Measurements from ENCODE around the gene AAGAB. TPM values are rescaled to one million over a fixed set of nuclear protein-coding genes. Genes with fewer than 3 reads are reported as not detected.

Gene AAGAB
- total RNA-seq, 1 donor from 2014 or later = 13.6 TPM

DNA sequence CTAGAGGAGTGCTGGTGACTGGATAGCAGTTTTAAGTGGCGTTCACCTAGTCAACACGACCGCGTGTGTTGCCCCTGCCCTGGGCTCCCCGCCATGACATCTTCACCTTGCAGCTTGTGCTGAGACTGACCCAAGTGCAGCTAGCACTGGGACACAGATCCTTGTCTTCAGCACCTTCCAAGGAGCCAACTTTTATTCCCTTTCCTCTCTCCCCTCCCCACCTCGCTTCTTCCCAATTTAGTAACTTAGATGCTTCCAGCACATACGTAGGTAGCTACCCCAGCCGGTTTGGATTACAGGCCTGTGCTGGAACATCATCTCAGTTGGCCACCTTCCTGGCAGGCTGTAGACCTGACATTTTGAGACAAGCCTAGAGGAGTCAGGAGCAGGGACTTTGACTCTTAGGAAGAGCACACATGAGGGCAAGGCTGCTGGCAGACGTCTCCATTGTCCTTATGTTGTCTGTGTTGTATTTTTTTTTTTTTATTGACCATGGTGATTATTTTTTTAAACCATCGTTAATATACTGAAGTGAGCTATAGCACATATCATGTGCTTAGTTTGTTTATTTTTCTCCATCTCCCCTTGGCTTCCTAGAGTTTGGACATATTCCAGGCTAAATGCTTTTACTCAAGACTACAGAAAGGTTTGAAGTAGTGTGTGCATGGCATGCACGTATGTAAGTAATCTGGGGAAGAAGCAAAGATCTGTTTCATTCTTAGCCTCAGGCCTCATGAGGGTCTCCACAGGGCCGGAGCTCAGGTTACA lies 61.1 kb downstream of the AAGAB start:
- Histone ChIP-seq H3K27me3 (ENCODE audit: control insufficient read depth in 3 of 3, insufficient read depth in 3 of 3, low read length in 3 of 3) (no peaks in the 10 kb centered on the region), H3K9me3 (ENCODE audit: control insufficient read depth in 3 of 3, low read length in 3 of 3) (no peaks in the 10 kb centered on the region), H3K27ac (ENCODE audit: low read depth, low read length) (peak overlapping the region; percentile 90), H3K4me1 (ENCODE audit: control insufficient read depth in 3 of 3, insufficient read depth in 3 of 3, low read length in 3 of 3) (peaks cover 81 to 97% (median 82%) of the 10 kb centered on the region in 3 donors), H3K4me3 (ENCODE audit: low read length in 3 of 3) (peak overlapping the region in 1 of 3 donors; percentile 14), H3K9ac (ENCODE audit: low read depth in 1 of 3, low read length in 3 of 3) (peak overlapping the region; percentile 40 to 61 (median 43)), H3K36me3 (ENCODE audit: control insufficient read depth in 3 of 3, insufficient read depth in 3 of 3, low read length in 3 of 3) (peaks cover 5 to 27% (median 20%) of the 10 kb centered on the region in 3 donors)

DNA sequence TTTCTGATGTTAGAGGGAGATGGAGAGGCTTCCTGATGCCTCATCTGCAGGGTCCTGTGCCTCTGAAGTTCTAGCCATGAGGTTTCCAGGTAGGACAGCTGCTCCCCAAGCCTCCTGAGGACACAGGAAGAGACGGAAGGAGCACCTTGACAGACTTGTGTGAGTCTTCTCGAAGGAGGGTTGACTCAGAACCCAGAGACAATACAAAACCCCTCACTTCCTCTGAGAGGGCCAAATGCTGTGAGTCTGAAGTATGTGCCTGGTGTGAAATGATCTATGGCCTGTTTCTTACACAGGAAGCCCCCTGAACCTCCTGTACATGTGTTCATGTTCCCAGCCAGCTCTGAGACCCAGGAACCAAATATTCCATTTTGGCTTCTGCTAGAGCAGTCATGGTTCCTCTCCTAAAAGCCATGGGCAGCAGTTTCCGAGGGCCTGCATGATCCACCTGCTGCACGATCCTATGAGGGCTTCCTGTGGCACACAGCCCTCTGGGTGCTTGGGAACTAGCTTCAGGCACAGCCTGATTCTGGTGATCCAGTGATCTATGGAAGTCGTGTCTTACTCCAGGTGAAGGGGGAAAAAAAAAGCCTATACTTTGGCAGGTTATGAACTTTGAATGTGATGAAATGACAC lies 62.2 kb downstream of the AAGAB start:
- Histone ChIP-seq H3K27me3 (ENCODE audit: control insufficient read depth in 3 of 3, insufficient read depth in 3 of 3, low read length in 3 of 3) (no peaks in the 10 kb centered on the region), H3K9me3 (ENCODE audit: control insufficient read depth in 3 of 3, low read length in 3 of 3) (no peaks in the 10 kb centered on the region), H3K27ac (ENCODE audit: low read depth, low read length) (peak overlapping the region; percentile 90), H3K36me3 (ENCODE audit: control insufficient read depth in 3 of 3, insufficient read depth in 3 of 3, low read length in 3 of 3) (peaks cover 14 to 35% (median 28%) of the 10 kb centered on the region in 3 donors), H3K4me1 (ENCODE audit: control insufficient read depth in 3 of 3, insufficient read depth in 3 of 3, low read length in 3 of 3) (peaks cover 84 to 97% (median 88%) of the 10 kb centered on the region in 3 donors), H3K4me3 (ENCODE audit: low read length in 3 of 3) (no peak overlapping the region), H3K9ac (ENCODE audit: low read depth in 1 of 3, low read length in 3 of 3) (peak overlapping the region in 2 of 3 donors; percentile 29 to 61)

DNA sequence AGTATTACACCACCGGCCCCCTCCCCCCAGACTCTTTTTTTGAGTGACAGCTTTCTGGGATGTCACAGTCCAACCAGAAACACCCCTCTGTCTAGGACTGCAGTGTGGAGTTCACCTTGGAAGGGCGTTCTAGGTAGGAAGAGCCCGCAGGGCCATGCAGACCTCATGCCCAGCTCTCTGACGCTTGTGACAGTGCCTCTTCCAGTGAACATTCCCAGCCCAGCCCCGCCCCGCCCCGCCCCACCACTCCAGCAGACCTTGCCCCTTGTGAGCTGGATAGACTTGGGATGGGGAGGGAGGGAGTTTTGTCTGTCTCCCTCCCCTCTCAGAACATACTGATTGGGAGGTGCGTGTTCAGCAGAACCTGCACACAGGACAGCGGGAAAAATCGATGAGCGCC lies 63.6 kb downstream of the AAGAB start:
- Histone ChIP-seq H3K4me3 (ENCODE audit: low read length in 3 of 3) (no peak overlapping the region), H3K9ac (ENCODE audit: low read depth in 1 of 3, low read length in 3 of 3) (no peak overlapping the region), H3K9me3 (ENCODE audit: control insufficient read depth in 3 of 3, low read length in 3 of 3) (no peaks in the 10 kb centered on the region), H3K27ac (ENCODE audit: low read depth, low read length) (peak overlapping the region; percentile 90), H3K4me1 (ENCODE audit: control insufficient read depth in 3 of 3, insufficient read depth in 3 of 3, low read length in 3 of 3) (peaks cover 92 to 97% (median 96%) of the 10 kb centered on the region in 3 donors), H3K27me3 (ENCODE audit: control insufficient read depth in 3 of 3, insufficient read depth in 3 of 3, low read length in 3 of 3) (no peaks in the 10 kb centered on the region), H3K36me3 (ENCODE audit: control insufficient read depth in 3 of 3, insufficient read depth in 3 of 3, low read length in 3 of 3) (peaks cover 16 to 37% (median 34%) of the 10 kb centered on the region in 3 donors)

DNA sequence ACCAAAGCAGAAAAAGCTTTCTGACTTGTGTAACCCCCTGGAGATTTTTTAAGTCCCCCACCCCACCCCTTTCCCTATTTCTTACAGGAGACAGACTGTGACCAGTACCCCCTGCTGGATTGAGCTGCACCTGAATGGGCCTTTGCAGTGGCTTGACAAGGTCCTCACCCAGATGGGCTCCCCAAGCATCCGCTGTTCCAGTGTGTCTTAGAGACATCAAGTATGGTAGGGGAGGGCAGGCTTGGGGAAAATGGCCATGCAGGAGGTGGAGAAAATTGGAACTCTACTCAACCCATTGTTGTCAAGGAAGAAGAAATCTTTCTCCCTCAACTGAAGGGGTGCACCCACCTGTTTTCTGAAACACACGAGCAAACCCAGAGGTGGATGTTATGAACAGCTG lies 64.1 kb downstream of the AAGAB start:
- peaks cover 16 to 37% (median 36%) of the 10 kb centered on the region in 3 donors for H3K36me3 ChIP-seq (ENCODE audit: control insufficient read depth in 3 of 3, insufficient read depth in 3 of 3, low read length in 3 of 3)
- H3K27ac ChIP-seq (ENCODE audit: low read depth, low read length) = peak overlapping the region; percentile 90
- H3K9me3 ChIP-seq (ENCODE audit: control insufficient read depth in 3 of 3, low read length in 3 of 3) = no peaks in the 10 kb centered on the region
- H3K4me3 ChIP-seq (ENCODE audit: low read length in 3 of 3) = no peak overlapping the region
- H3K9ac ChIP-seq (ENCODE audit: low read depth in 1 of 3, low read length in 3 of 3) = peak overlapping the region; percentile 17 to 68 (median 48)
- peaks cover 95 to 98% (median 96%) of the 10 kb centered on the region in 3 donors for H3K4me1 ChIP-seq (ENCODE audit: control insufficient read depth in 3 of 3, insufficient read depth in 3 of 3, low read length in 3 of 3)
- no peaks in the 10 kb centered on the region for H3K27me3 ChIP-seq (ENCODE audit: control insufficient read depth in 3 of 3, insufficient read depth in 3 of 3, low read length in 3 of 3)

DNA sequence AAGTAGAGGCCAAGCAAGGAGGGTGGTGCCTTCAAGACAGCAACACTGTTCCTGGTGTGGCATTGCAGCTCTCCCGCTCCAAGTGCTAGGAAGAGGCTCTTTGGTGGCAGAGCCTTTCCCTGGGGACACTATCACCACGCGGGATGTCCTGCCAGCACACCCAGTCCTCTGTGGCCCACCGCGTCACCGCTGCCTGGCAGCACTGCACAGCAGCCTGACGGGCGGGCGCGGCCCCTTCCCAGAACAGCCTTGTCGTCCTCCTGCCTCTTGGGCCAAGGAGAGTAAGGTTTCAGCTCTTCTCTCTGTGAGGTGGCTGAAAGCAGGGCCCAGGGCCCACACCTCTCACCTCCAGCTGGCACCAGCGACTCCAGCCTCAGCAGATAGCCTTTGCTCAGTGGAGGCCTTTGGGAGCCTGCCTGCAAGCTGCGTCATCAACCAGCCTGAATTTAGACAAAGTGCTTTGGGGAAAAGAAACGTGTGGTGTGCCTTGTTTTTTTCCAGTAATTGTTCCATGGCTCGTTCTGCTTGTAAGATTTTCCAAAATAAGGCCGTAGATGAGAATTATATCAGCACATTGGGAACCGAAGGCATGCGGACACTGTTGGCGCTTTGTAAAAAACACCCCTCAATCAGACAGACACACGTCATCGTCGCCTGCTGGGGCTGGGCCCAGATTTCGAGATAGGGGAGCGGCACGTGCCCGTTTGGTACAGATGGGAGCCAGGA lies 65.0 kb downstream of the AAGAB start:
- H3K4me1 ChIP-seq (ENCODE audit: control insufficient read depth in 3 of 3, insufficient read depth in 3 of 3, low read length in 3 of 3) = peaks cover 95 to 98% (median 96%) of the 10 kb centered on the region in 3 donors

DNA sequence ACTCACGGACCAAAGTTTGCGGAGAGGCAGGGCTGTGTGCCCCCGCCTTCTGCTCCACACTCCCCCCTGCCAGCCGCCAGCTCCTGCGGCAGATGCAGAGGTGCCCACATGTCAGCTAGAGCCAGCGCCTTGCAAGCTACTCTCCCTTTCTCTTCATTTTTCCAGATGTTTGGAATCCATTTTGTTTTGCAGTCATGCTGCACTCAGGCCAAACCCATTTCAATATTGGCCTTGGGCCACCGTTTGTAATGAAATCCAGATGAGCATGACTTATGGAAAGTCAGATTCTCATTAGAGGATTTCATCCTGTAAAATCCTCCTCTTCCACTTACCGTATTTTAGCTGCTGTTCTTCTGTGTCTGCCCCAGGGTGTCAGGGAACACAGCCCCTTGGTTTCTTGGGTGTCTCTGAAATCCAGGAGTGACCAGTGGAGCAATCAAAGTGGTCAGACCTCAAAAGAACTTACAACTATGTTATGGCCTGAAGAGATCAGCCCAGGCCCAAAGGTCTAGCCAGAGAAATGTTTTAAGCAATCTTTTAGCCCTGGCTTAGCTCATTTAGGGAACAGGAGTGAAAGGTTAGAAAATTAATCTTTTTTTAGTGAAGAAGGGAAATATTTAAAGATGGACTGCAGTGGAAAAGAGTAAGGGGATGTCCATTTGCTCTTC lies 65.8 kb downstream of the AAGAB start:
- H3K9ac ChIP-seq (ENCODE audit: low read depth in 1 of 3, low read length in 3 of 3) = peak overlapping the region; percentile 25 to 68 (median 48)

More for the DNA sequence above, 65.0 kb downstream of the AAGAB start:
- Histone ChIP-seq H3K4me3 (ENCODE audit: low read length in 3 of 3) (peak overlapping the region in 2 of 3 donors; percentile 10 to 41), H3K36me3 (ENCODE audit: control insufficient read depth in 3 of 3, insufficient read depth in 3 of 3, low read length in 3 of 3) (peaks cover 23 to 43% (median 42%) of the 10 kb centered on the region in 3 donors), H3K27ac (ENCODE audit: low read depth, low read length) (peak overlapping the region; percentile 90), H3K27me3 (ENCODE audit: control insufficient read depth in 3 of 3, insufficient read depth in 3 of 3, low read length in 3 of 3) (no peaks in the 10 kb centered on the region), H3K9me3 (ENCODE audit: control insufficient read depth in 3 of 3, low read length in 3 of 3) (no peaks in the 10 kb centered on the region), H3K9ac (ENCODE audit: low read depth in 1 of 3, low read length in 3 of 3) (peak overlapping the region; percentile 25 to 68 (median 48))

DNA sequence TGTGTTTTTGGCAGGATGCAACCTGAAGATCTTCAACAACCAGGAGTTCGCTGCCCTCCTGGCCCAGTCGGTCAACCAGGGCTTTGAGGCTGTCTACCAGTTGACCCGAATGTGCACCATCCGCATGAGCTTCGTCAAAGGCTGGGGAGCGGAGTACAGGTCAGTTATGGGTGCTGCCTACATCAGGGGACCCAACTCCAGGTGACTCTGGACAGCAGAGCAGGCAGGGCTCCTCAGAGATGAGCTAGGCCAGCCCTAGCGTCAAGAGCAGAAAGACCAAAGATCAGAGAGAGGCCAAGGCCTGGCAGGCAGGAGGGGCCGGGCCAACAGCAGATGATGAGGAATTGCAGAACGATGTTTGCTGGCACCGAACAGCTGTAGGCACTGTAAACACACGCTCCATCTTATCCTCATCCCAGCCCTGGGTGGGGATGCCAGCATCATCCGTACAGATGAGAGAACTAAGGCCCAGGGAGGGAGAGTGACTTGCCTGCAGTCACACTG lies 67.1 kb downstream of the AAGAB start:
- Histone ChIP-seq H3K36me3 (ENCODE audit: control insufficient read depth in 3 of 3, insufficient read depth in 3 of 3, low read length in 3 of 3) (peaks cover 29 to 46% (median 45%) of the 10 kb centered on the region in 3 donors), H3K9ac (ENCODE audit: low read depth in 1 of 3, low read length in 3 of 3) (peak overlapping the region in 2 of 3 donors; percentile 13 to 73), H3K27me3 (ENCODE audit: control insufficient read depth in 3 of 3, insufficient read depth in 3 of 3, low read length in 3 of 3) (no peaks in the 10 kb centered on the region), H3K9me3 (ENCODE audit: control insufficient read depth in 3 of 3, low read length in 3 of 3) (no peaks in the 10 kb centered on the region), H3K4me1 (ENCODE audit: control insufficient read depth in 3 of 3, insufficient read depth in 3 of 3, low read length in 3 of 3) (peaks cover 82 to 95% (median 87%) of the 10 kb centered on the region in 3 donors), H3K27ac (ENCODE audit: low read depth, low read length) (peak overlapping the region; percentile 90), H3K4me3 (ENCODE audit: low read length in 3 of 3) (peak overlapping the region in 2 of 3 donors; percentile 19 to 22)

More for the DNA sequence above, 65.8 kb downstream of the AAGAB start:
- peaks cover 91 to 99% (median 95%) of the 10 kb centered on the region in 3 donors for H3K4me1 ChIP-seq (ENCODE audit: control insufficient read depth in 3 of 3, insufficient read depth in 3 of 3, low read length in 3 of 3)
- peak overlapping the region; percentile 90 for H3K27ac ChIP-seq (ENCODE audit: low read depth, low read length)
- H3K4me3 ChIP-seq (ENCODE audit: low read length in 3 of 3) = peak overlapping the region in 1 of 3 donors; percentile 41
- H3K36me3 ChIP-seq (ENCODE audit: control insufficient read depth in 3 of 3, insufficient read depth in 3 of 3, low read length in 3 of 3) = peaks cover 26 to 48% (median 45%) of the 10 kb centered on the region in 3 donors
- H3K9me3 ChIP-seq (ENCODE audit: control insufficient read depth in 3 of 3, low read length in 3 of 3) = no peaks in the 10 kb centered on the region
- H3K27me3 ChIP-seq (ENCODE audit: control insufficient read depth in 3 of 3, insufficient read depth in 3 of 3, low read length in 3 of 3) = no peaks in the 10 kb centered on the region

DNA sequence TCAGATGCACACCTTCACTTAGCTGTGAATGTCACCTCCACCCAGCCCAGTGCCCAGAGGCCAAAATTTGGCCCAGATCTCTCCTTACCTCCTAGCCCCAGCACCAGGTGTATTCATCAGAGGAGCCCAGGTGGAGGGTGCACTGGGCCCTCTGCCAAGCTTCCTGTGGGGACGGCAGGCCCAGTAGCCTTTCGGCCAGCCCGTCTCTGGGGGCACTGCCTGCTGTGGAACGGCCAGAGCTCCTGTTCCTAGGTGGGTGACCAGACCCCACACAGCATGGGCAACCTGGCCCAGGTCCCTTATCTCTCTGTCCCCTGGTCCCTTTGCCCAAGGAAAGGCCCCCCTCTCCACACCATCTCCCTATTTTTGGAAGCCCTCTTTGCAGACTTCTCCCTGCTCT lies 67.8 kb downstream of the AAGAB start:
- Histone ChIP-seq H3K4me3 (ENCODE audit: low read length in 3 of 3) (peak overlapping the region in 1 of 3 donors; percentile 52), H3K27me3 (ENCODE audit: control insufficient read depth in 3 of 3, insufficient read depth in 3 of 3, low read length in 3 of 3) (no peaks in the 10 kb centered on the region), H3K4me1 (ENCODE audit: control insufficient read depth in 3 of 3, insufficient read depth in 3 of 3, low read length in 3 of 3) (peaks cover 76 to 87% (median 80%) of the 10 kb centered on the region in 3 donors), H3K9me3 (ENCODE audit: control insufficient read depth in 3 of 3, low read length in 3 of 3) (no peaks in the 10 kb centered on the region), H3K9ac (ENCODE audit: low read depth in 1 of 3, low read length in 3 of 3) (peak overlapping the region in 2 of 3 donors; percentile 42 to 73), H3K36me3 (ENCODE audit: control insufficient read depth in 3 of 3, insufficient read depth in 3 of 3, low read length in 3 of 3) (peaks cover 35 to 47% (median 41%) of the 10 kb centered on the region in 3 donors), H3K27ac (ENCODE audit: low read depth, low read length) (peak overlapping the region; percentile 90)

DNA sequence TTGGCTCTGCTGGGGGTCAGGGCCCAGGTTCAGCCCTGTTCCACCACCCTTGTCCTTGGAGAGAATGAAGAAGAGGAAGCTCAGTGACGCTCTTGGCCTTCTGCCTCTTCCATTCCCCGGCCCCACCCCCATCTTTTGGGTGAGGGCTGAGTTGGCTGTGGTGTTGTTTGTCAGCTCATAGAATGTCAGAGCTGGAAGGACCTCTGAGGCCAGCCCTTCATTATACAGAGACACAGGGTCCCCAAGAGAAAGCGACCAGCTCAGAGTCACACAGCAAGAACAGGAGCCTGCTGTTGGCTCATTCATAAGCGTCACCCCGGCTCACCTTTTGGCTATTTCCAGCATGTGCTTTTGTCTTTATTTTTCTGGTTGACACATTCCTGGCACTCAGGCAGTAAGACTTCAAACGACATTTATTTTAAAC lies 68.2 kb downstream of the AAGAB start:
- peak overlapping the region in 2 of 3 donors; percentile 42 to 73 for H3K9ac ChIP-seq (ENCODE audit: low read depth in 1 of 3, low read length in 3 of 3)
- peaks cover 34 to 43% (median 39%) of the 10 kb centered on the region in 3 donors for H3K36me3 ChIP-seq (ENCODE audit: control insufficient read depth in 3 of 3, insufficient read depth in 3 of 3, low read length in 3 of 3)
- H3K27ac ChIP-seq (ENCODE audit: low read depth, low read length) = peak overlapping the region; percentile 90
- H3K9me3 ChIP-seq (ENCODE audit: control insufficient read depth in 3 of 3, low read length in 3 of 3) = no peaks in the 10 kb centered on the region
- H3K27me3 ChIP-seq (ENCODE audit: control insufficient read depth in 3 of 3, insufficient read depth in 3 of 3, low read length in 3 of 3) = no peaks in the 10 kb centered on the region
- H3K4me1 ChIP-seq (ENCODE audit: control insufficient read depth in 3 of 3, insufficient read depth in 3 of 3, low read length in 3 of 3) = peaks cover 72 to 83% (median 76%) of the 10 kb centered on the region in 3 donors
- peak overlapping the region in 2 of 3 donors; percentile 7 to 29 for H3K4me3 ChIP-seq (ENCODE audit: low read length in 3 of 3)
